Breast epithelium (tissue), 4 donors: ENCODE data around the gene LIPC. TPM values are rescaled to one million over a fixed set of nuclear protein-coding genes. Genes with fewer than 3 reads are reported as not detected.

ENCODE experiments used
- DNase-seq, 2 donors: peaks; one replicate each; pipeline ENCODE4 v3.0.0-alpha.2; 2019; ENCODE audit warnings: low spot score in 2 of 2
- H3K27ac ChIP-seq, 2 donors: fragments of 200-600 bp; sonication (generic) in 1 of 2; one replicate each; pipeline ENCODE4 v1.5.1; 2016 to 2019; ENCODE audit warnings: mild to moderate bottlenecking in 1 of 2
- H3K27me3 ChIP-seq, 2 donors: fragments of 200-600 bp; sonication (generic) in 1 of 2; one replicate each; pipeline versions ENCODE4 v1.5.1 to v1.6.0; 2017 to 2019; ENCODE audit warnings: control low read depth in 1 of 2, mild to moderate bottlenecking in 1 of 2
- H3K36me3 ChIP-seq: fragments of 200-600 bp; one replicate; pipeline ENCODE4 v1.5.1; 2019
- H3K4me1 ChIP-seq, 2 donors: fragments of 200-600 bp; sonication (generic); one replicate each; pipeline ENCODE4 v1.5.1; 2016 to 2019; ENCODE audit warnings: control low read depth in 1 of 2
- H3K4me3 ChIP-seq, 3 donors: fragments of 200-600 bp; sonication (generic); 1 replicate in 2 of 3; 2 replicates in 1 of 3; pipeline ENCODE4 v1.5.1; 2016 to 2019; ENCODE audit warnings: mild to moderate bottlenecking in 3 of 3, moderate library complexity in 2 of 3
- H3K9me3 ChIP-seq, 2 donors: fragments of 200-600 bp; sonication (generic) in 1 of 2; one replicate each; pipeline ENCODE4 v1.5.1; 2016 to 2019; ENCODE audit warnings: control low read depth in 1 of 2
- POLR2A ChIP-seq: fragments of 450-650 bp; IDR thresholded peaks from one replicate; pipeline ENCODE4 v1.6.1; 2016; ENCODE audit warnings: antibody characterized with exemption, mild to moderate bottlenecking, moderate library complexity
- POLR2AphosphoS5 ChIP-seq, 3 donors: sonication (generic); formaldehyde crosslinking; IDR thresholded peaks; one replicate each; pipeline ENCODE4 v1.6.1; 2017; ENCODE audit warnings: antibody characterized with exemption in 3 of 3
- intact Hi-C: fragments of 100-400 bp; cut with DNase I; formaldehyde crosslinking; loops from one replicate; pipeline ENCODE4 v1.15.1; 2023; ENCODE audit warnings: low total_unique reads
- total RNA-seq, 3 donors: library from RNA; depleted of rRNA; stranded (reverse); fragments of >200 nt; gene quantifications; one replicate each; pipeline ENCODE4 v1.1.0, GENCODE V29; 2016
- TF ChIP-seq, protein P1 (sequence below), 3 donors: fragments of 450-650 bp; IDR thresholded peaks; one replicate each; pipeline ENCODE4 v1.5.1; 2016 to 2017; ENCODE audit warnings: antibody characterized with exemption in 3 of 3, mild to moderate bottlenecking in 3 of 3, moderate library complexity in 3 of 3

The LIPC gene
- total RNA-seq, 3 donors from 2014 or later: 0.15 to 0.80 TPM; not detected in 1

DNA sequence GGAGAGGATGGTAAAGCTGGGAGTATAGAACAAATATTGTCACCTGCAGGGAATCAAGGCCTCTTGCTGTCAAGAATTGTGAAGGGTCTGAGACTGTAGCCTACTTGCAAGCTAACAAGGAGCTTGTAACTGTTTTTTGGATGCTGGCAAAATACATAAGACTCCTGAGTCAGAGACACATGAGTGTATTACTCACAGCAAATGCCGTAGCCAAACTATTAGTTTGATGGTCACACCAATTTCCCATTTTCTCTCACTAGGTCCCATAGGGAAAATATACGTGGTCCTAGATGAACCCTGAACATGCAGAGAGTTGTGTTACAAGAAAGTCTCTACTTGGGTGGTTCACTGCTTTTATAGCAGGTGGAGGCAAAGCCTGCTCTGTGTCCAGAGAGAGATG is 44.7 kb upstream of the LIPC start:
- intact Hi-C loops: no loop called here
- H3K4me1 ChIP-seq: no peaks in the 10 kb centered on the region
- H3K27me3 ChIP-seq: no peaks in the 10 kb centered on the region
- TF ChIP-seq POLR2A (no peak), POLR2AphosphoS5 (IDR thresholded peaks at IDR 0.05) (no peak)
- TF ChIP-seq, protein P1, sequence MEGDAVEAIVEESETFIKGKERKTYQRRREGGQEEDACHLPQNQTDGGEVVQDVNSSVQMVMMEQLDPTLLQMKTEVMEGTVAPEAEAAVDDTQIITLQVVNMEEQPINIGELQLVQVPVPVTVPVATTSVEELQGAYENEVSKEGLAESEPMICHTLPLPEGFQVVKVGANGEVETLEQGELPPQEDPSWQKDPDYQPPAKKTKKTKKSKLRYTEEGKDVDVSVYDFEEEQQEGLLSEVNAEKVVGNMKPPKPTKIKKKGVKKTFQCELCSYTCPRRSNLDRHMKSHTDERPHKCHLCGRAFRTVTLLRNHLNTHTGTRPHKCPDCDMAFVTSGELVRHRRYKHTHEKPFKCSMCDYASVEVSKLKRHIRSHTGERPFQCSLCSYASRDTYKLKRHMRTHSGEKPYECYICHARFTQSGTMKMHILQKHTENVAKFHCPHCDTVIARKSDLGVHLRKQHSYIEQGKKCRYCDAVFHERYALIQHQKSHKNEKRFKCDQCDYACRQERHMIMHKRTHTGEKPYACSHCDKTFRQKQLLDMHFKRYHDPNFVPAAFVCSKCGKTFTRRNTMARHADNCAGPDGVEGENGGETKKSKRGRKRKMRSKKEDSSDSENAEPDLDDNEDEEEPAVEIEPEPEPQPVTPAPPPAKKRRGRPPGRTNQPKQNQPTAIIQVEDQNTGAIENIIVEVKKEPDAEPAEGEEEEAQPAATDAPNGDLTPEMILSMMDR (IDR thresholded peaks at IDR 0.05): no peak
- H3K36me3 ChIP-seq: no peaks in the 10 kb centered on the region
- no peak for DNase-seq
- no peak overlapping the region for H3K4me3 ChIP-seq
- no peak overlapping the region for H3K27ac ChIP-seq
- H3K9me3 ChIP-seq: no peaks in the 10 kb centered on the region

DNA sequence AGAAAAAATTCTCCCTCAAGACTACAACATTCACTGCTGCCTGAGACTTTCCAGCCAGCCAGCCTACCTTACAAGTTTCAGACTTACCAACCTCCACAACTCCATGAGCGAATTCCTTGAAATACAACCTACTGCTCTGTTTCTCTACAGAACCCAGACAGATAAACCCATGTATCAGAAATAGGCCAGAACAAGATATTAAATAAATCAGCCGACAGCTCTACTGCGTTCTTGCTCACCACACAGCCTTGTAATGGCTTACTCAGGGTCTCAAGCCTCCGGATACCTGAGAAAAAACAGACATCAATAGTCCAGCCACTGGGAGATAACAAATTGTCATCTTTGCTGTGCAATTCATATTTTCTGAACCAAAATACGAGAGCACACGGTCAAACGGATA is 43.6 kb upstream of the LIPC start:
- H3K27me3 ChIP-seq: no peaks in the 10 kb centered on the region
- intact Hi-C loops: no loop called here
- H3K9me3 ChIP-seq: no peaks in the 10 kb centered on the region
- no peaks in the 10 kb centered on the region for H3K36me3 ChIP-seq
- TF ChIP-seq, protein P1 (IDR thresholded peaks at IDR 0.05): no peak
- TF ChIP-seq POLR2A (no peak), POLR2AphosphoS5 (IDR thresholded peaks at IDR 0.05) (no peak)
- no peak overlapping the region for H3K27ac ChIP-seq
- no peaks in the 10 kb centered on the region for H3K4me1 ChIP-seq
- DNase-seq: no peak
- no peak overlapping the region for H3K4me3 ChIP-seq

- no peaks in the 10 kb centered on the region for H3K27me3 ChIP-seq
- no peak overlapping the region for H3K4me3 ChIP-seq
- H3K27ac ChIP-seq: peak overlapping the region in 1 of 2 donors; percentile 56
- no peak for DNase-seq
- H3K4me1 ChIP-seq: no peaks in the 10 kb centered on the region
- H3K36me3 ChIP-seq: no peaks in the 10 kb centered on the region
- no peak for TF ChIP-seq POLR2A
- no peak for TF ChIP-seq POLR2AphosphoS5 (IDR thresholded peaks at IDR 0.05)
- TF ChIP-seq, protein P1 (IDR thresholded peaks at IDR 0.05): no peak
- no peaks in the 10 kb centered on the region for H3K9me3 ChIP-seq
- intact Hi-C loops: no loop called here
Observed at GRCh38 chr15:58390118-58390517, 41.7 kb upstream of the LIPC start.

DNA sequence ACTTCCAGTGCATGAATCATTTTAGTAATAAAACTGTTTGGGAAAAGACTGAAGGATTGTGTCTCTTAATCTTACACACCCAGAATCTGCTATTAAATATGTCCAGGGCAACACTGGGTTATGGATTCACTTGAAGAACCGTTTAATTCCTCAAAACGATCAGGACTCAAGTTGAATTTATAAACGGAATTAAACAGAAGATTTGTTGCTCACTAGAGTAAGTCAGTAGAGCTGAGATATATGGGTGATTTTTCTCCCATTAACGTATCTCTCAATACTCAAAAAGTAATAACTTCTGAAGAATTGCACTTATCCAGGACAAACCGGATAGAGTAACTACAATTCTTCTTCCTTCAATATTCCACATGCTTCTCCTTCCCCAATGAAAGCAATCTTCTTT is 41.1 kb upstream of the LIPC start:
- Histone ChIP-seq H3K27ac (no peak overlapping the region), H3K9me3 (no peaks in the 10 kb centered on the region), H3K27me3 (no peaks in the 10 kb centered on the region), H3K4me3 (no peak overlapping the region), H3K4me1 (no peaks in the 10 kb centered on the region), H3K36me3 (no peaks in the 10 kb centered on the region)
- TF ChIP-seq POLR2A: no peak
- no peak for TF ChIP-seq POLR2AphosphoS5 (IDR thresholded peaks at IDR 0.05)
- intact Hi-C loops: no loop called here
- DNase-seq: no peak

DNA sequence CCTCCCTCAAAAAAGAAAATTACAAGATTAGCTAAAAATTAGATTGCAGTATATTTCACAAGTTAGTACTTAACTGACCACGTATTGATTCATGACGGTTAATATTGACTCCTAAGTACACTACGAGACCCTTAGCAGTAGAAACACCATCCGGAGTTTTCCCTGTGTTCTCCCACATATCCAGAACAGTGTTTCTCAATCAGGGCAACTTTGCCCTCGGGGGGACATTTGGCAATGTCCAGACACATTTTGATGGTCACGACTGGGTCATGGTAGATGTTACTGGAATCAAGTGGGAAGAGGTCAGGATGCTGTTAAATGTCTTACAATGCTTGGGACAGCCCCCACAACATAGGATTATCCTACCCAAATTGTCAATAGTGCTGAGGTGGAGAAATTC is 40.7 kb upstream of the LIPC start:
- no peaks in the 10 kb centered on the region for H3K27me3 ChIP-seq
- no peak for DNase-seq
- no peak overlapping the region for H3K4me3 ChIP-seq
- intact Hi-C loops: no loop called here
- no peaks in the 10 kb centered on the region for H3K36me3 ChIP-seq
- TF ChIP-seq POLR2AphosphoS5 (IDR thresholded peaks at IDR 0.05) (no peak), POLR2A (no peak)
- TF ChIP-seq, protein P1 (IDR thresholded peaks at IDR 0.05): no peak
- H3K27ac ChIP-seq: no peak overlapping the region
- H3K9me3 ChIP-seq: no peaks in the 10 kb centered on the region
- no peaks in the 10 kb centered on the region for H3K4me1 ChIP-seq

GRCh38 chr15:58392141-58392540 is 39.6 kb upstream of the LIPC start:
- Histone ChIP-seq H3K27me3 (no peaks in the 10 kb centered on the region), H3K36me3 (no peaks in the 10 kb centered on the region), H3K27ac (peak overlapping the region; percentile 57 to 74), H3K4me3 (no peak overlapping the region), H3K4me1 (no peaks in the 10 kb centered on the region), H3K9me3 (no peaks in the 10 kb centered on the region)
- intact Hi-C loops: no loop called here
- no peak for DNase-seq
- TF ChIP-seq, protein P1 (IDR thresholded peaks at IDR 0.05): no peak
- TF ChIP-seq POLR2AphosphoS5 (IDR thresholded peaks at IDR 0.05) (no peak), POLR2A (no peak)
